ENCODE measurements around the gene RAD9B.
"Not testable (repeated sequence)": the region's sequence is repeated elsewhere in the genome, so short reads cannot be mapped to it uniquely, and the experiment has no call there.

DNA sequence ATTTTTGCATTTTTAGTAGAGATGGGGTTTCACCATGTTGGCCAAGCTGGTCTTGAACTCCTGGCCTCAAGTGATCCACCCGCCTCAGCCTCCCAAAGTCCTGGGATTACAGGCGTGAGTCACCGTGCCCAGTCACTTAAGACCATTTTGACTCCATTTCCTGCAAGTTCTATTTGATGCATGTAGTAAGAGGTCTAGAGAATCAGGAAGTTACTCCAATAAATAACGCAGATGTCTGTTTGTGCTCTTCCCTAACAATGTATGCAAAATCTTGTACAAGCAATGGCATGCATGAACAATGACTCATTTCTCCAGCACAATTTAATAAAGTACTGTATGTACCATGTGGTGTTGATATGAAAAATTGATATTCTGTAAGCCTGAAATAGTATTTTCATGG, 43.1 kb downstream of the RAD9B start:
- TF ChIP-seq, protein P1, sequence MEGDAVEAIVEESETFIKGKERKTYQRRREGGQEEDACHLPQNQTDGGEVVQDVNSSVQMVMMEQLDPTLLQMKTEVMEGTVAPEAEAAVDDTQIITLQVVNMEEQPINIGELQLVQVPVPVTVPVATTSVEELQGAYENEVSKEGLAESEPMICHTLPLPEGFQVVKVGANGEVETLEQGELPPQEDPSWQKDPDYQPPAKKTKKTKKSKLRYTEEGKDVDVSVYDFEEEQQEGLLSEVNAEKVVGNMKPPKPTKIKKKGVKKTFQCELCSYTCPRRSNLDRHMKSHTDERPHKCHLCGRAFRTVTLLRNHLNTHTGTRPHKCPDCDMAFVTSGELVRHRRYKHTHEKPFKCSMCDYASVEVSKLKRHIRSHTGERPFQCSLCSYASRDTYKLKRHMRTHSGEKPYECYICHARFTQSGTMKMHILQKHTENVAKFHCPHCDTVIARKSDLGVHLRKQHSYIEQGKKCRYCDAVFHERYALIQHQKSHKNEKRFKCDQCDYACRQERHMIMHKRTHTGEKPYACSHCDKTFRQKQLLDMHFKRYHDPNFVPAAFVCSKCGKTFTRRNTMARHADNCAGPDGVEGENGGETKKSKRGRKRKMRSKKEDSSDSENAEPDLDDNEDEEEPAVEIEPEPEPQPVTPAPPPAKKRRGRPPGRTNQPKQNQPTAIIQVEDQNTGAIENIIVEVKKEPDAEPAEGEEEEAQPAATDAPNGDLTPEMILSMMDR (conservative IDR thresholded peaks at IDR 0.05), result not testable (repeated sequence)
- TF ChIP-seq ZFX (IDR thresholded peaks at IDR 0.05), result not testable (repeated sequence)

All from C4-2B (cell line).